HG02970 (cell line): ENCODE measurements around the gene SALL4.
"Not testable (repeated sequence)": the region's sequence is repeated elsewhere in the genome, so short reads cannot be mapped to it uniquely, and the experiment has no call there.

Source experiments
- ATAC-seq: cut with Tn5 transposase; IDR thresholded peaks from one replicate; pipeline ENCODE4 v1.9.1; 2021; ENCODE audit warnings: mild to moderate bottlenecking, moderate library complexity, moderate number of reproducible peaks; ENCODE audit not compliant: unreplicated experiment, low FRiP score

The SALL4 gene

GRCh38 chr20:51767867-51768758 is 34.2 kb downstream of the SALL4 start, which contains the start of gene ATP9A:
ATP9A (minus strand) TSS chr20:51768390; CDS start chr20:51768369, 21 bp downstream.
- no peak for ATAC-seq

GRCh38 chr20:51766994-51767866 is 35.1 kb downstream of the SALL4 start:
- ATAC-seq = no peak

- ATAC-seq = not testable (repeated sequence)
Measured at GRCh38 chr20:51765381-51765780, 36.9 kb downstream of the SALL4 start.

GRCh38 chr20:51763965-51764602 is 38.2 kb downstream of the SALL4 start:
- no peak for ATAC-seq

GRCh38 chr20:51760905-51761546 is 41.3 kb downstream of the SALL4 start:
- no peak for ATAC-seq

- no peak for ATAC-seq
Measured at GRCh38 chr20:51759769-51760510, 42.4 kb downstream of the SALL4 start.

- ATAC-seq = no peak
Measured at GRCh38 chr20:51758978-51759544, 43.3 kb downstream of the SALL4 start.

GRCh38 chr20:51757226-51757625 is 45.1 kb downstream of the SALL4 start:
- ATAC-seq = no peak

GRCh38 chr20:51756653-51757052 is 45.7 kb downstream of the SALL4 start:
- no peak for ATAC-seq

- ATAC-seq = not testable (repeated sequence)
Measured at GRCh38 chr20:51753220-51753619, 49.1 kb downstream of the SALL4 start.

- no peak for ATAC-seq
Measured at GRCh38 chr20:51752343-51752951, 49.9 kb downstream of the SALL4 start.

- no peak for ATAC-seq
Measured at GRCh38 chr20:51750770-51751388, 51.4 kb downstream of the SALL4 start.

GRCh38 chr20:51750037-51750769 is 52.1 kb downstream of the SALL4 start:
- ATAC-seq = no peak

- no peak for ATAC-seq
Measured at GRCh38 chr20:51749674-51750036, 52.7 kb downstream of the SALL4 start.

- no peak for ATAC-seq
Measured at GRCh38 chr20:51747182-51747911, 55.0 kb downstream of the SALL4 start.

GRCh38 chr20:51745804-51746203 is 56.5 kb downstream of the SALL4 start:
- no peak for ATAC-seq

GRCh38 chr20:51740838-51741237 is 61.5 kb downstream of the SALL4 start:
- ATAC-seq = no peak
